Left cardiac atrium (tissue), 4 donors: ENCODE results near the gene ANKRD2. TPM values are rescaled to one million over a fixed set of nuclear protein-coding genes. Genes with fewer than 3 reads are reported as not detected.
"Not testable (repeated sequence)": the region's sequence is repeated elsewhere in the genome, so short reads cannot be mapped to it uniquely, and the experiment has no call there.

Source experiments
- ATAC-seq, 2 donors: fragments of 200-7000 bp; cut with Tn5 transposase; one replicate each; pipeline ENCODE4 v1.9.1; 2020; ENCODE audit warnings: mild to moderate bottlenecking in 2 of 2, moderate library complexity in 2 of 2
- DNase-seq: peaks from one replicate; pipeline ENCODE4 v3.0.0-alpha.2; 2020
- intact Hi-C, 2 donors: fragments of 100-400 bp; cut with DNase I; formaldehyde crosslinking; loops; one replicate each; pipeline versions ENCODE4 v1.14.1 to v1.15.1; 2022 to 2023
- total RNA-seq, 2 donors: library from RNA; stranded (reverse); fragmentation: NEBNext Ultra II Directional; extraction: Animal tissue kit (Norgen Biotek cat#: 25700); gene quantifications; one replicate each; pipeline ENCODE4 v1.2.1, GENCODE V29; 2021
- donor health status: DM: no; HTN: yes; CAD: no.
- donor health status: DM: no; HTN: yes; CAD: no; lungs with severe emphysema.
- donor health status: DM: yes; HTN: yes; CAD: no.
- donor health status: Dilated cardiomyopathy.

ANKRD2 gene
- total RNA-seq, 2 donors from 2014 or later: 11.8 to 54.6 TPM

- ATAC-seq (no peak), DNase-seq (no peak)
- intact Hi-C loops: no loop called here
These were observed 7.8 kb upstream of the ANKRD2 start for GRCh38 chr10:97564776-97565175.

GRCh38 chr10:97566336-97566996, 6.1 kb upstream of the ANKRD2 start:
- no peak for ATAC-seq

GRCh38 chr10:97567891-97568290, 4.7 kb upstream of the ANKRD2 start:
- DNase-seq (no peak), ATAC-seq (no peak)
- intact Hi-C loops: no loop called here

More at GRCh38 chr10:97566336-97566996, 6.1 kb upstream of the ANKRD2 start:
- DNase-seq: no peak
- intact Hi-C loops: no loop called here

GRCh38 chr10:97570146-97570788, 2.3 kb upstream of the ANKRD2 start:
- no peak for DNase-seq
- intact Hi-C loops: loop anchor here in 1 of 2 donors (5.0 kb wide), 1 partner anchor 42 kb away; no protein-coding TSS in a partner anchor
- no peak for ATAC-seq

GRCh38 chr10:97570789-97571471, 1.6 kb upstream of the ANKRD2 start:
- intact Hi-C loops: loop anchor here in 1 of 2 donors (5.0 kb wide), 1 partner anchor 41 kb away; no protein-coding TSS in a partner anchor
- no peak for ATAC-seq
- DNase-seq: no peak

GRCh38 chr10:97571622-97572021, 957 bp upstream of the ANKRD2 start:
- intact Hi-C loops: loop anchor here (2.0 to 5.0 kb wide), 2 partner anchors 39 to 41 kb away; no protein-coding TSS in a partner anchor
- DNase-seq (no peak), ATAC-seq (no peak)

- peak in 1 of 2 donors; percentile 4 for ATAC-seq
- intact Hi-C loops: loop anchor here (2.0 to 5.0 kb wide), 2 partner anchors 38 to 39 kb away; no protein-coding TSS in a partner anchor
These were observed 442 bp downstream of the ANKRD2 start for GRCh38 chr10:97573021-97573420.

GRCh38 chr10:97573672-97574071, 1.1 kb downstream of the ANKRD2 start:
- DNase-seq: no peak
- intact Hi-C loops: loop anchor here (2.0 to 5.0 kb wide), 2 partner anchors 37 to 39 kb away; no protein-coding TSS in a partner anchor
- ATAC-seq: no peak

More at GRCh38 chr10:97573021-97573420, 442 bp downstream of the ANKRD2 start:
- no peak for DNase-seq

- ATAC-seq: peak; percentile 48 to 78
These were observed 2.0 kb downstream of the ANKRD2 start for GRCh38 chr10:97574374-97575126.

GRCh38 chr10:97575127-97575668, 2.6 kb downstream of the ANKRD2 start:
- ATAC-seq (peak in 1 of 2 donors; percentile 4), DNase-seq (no peak)
- intact Hi-C loops: no loop called here

More at GRCh38 chr10:97574374-97575126, 2.0 kb downstream of the ANKRD2 start:
- intact Hi-C loops: loop anchor here in 1 of 2 donors (5.0 kb wide), 1 partner anchor 38 kb away; no protein-coding TSS in a partner anchor
- peak; percentile 70 for DNase-seq

GRCh38 chr10:97576487-97576886, 3.9 kb downstream of the ANKRD2 start:
- intact Hi-C loops, ATAC-seq: not testable (repeated sequence)

GRCh38 chr10:97577701-97578100, 5.1 kb downstream of the ANKRD2 start:
- intact Hi-C loops: no loop called here
- DNase-seq: no peak
- ATAC-seq: no peak

More at GRCh38 chr10:97576487-97576886, 3.9 kb downstream of the ANKRD2 start:
- not testable (repeated sequence) for DNase-seq

- no peak for ATAC-seq
- DNase-seq: no peak
- intact Hi-C loops: no loop called here
These were observed 5.7 kb downstream of the ANKRD2 start for GRCh38 chr10:97578171-97578844.

- ATAC-seq (no peak), DNase-seq (no peak)
- intact Hi-C loops: no loop called here
These were observed 8.1 kb downstream of the ANKRD2 start for GRCh38 chr10:97580421-97581367.

- DNase-seq (no peak), ATAC-seq (no peak)
- intact Hi-C loops: no loop called here
These were observed 9.6 kb downstream of the ANKRD2 start for GRCh38 chr10:97582169-97582568.

- DNase-seq (no peak), ATAC-seq (no peak)
- intact Hi-C loops: no loop called here
These were observed 10.9 kb downstream of the ANKRD2 start for GRCh38 chr10:97583476-97583875.
